HG03575 (cell line): ENCODE data around the gene SPNS2.

Experiments
- ATAC-seq: cut with Tn5 transposase; IDR thresholded peaks from one replicate; pipeline ENCODE4 v1.9.1; 2021; ENCODE audit not compliant: unreplicated experiment, insufficient number of reproducible peaks, low FRiP score; ENCODE audit errors: extremely low read depth

The SPNS2 gene

DNA sequence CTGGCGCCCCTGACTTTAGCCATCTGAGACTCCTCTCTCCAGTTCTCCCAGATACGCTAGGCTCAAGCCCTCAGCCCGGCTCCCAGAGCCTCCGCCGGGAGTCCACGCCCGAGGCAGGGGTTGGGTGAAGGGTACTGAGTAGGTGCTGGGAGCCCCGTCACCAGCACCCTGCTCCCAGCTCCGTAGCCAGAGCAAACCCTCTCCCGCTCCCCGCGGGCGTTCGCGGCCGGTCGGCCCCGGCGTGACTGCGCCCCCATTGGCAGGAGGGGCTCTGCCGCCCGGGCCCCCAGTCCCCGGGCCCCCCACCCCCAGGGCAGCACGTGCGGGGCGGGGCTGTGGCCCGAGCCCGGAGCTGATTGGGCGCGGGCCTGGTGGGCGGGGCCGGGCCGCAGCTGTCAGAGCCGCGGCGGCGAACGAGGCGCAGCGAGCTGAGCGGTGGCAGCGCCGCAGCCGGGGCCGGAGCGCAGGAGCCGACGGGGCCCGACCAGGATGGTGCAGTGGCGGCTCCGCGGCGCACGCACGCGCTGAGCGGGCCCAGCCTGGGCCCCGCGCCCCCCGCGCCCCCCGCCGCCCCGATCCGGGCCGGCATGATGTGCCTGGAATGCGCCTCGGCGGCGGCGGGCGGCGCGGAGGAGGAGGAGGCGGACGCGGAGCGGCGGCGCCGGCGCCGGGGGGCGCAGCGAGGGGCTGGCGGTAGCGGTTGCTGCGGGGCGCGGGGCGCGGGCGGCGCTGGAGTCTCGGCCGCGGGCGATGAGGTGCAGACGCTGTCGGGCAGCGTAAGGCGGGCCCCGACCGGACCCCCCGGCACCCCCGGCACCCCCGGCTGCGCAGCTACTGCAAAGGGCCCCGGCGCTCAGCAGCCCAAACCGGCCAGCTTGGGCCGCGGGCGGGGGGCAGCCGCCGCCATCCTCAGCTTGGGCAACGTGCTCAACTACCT, at the start of gene SPNS2:
SPNS2 (plus strand) TSS at position 421 of the 937 bp plus-strand sequence; CDS start at position 588, 167 bp downstream.
- no peak for ATAC-seq

DNA sequence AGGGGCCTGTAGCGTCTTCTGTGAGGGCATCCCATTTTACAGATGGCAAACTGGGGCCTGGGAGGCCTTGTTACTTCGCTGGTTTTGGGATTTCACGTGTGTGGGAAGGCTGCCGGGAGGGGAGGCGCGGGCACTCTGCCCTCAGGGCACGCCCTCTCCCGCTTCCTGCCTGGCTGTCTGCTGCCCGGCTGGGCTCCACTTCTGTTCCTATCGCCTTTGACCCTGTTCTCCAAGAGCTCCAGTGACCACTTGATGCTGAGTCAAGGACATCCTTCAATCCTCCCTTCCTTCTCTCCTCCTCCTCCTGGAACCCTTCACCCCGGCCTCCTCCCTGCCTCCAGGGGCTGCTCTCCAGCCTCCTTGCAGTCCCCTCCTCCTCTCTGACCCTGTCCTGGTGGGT, 48.9 kb upstream of the SPNS2 start:
- ATAC-seq = no peak

DNA sequence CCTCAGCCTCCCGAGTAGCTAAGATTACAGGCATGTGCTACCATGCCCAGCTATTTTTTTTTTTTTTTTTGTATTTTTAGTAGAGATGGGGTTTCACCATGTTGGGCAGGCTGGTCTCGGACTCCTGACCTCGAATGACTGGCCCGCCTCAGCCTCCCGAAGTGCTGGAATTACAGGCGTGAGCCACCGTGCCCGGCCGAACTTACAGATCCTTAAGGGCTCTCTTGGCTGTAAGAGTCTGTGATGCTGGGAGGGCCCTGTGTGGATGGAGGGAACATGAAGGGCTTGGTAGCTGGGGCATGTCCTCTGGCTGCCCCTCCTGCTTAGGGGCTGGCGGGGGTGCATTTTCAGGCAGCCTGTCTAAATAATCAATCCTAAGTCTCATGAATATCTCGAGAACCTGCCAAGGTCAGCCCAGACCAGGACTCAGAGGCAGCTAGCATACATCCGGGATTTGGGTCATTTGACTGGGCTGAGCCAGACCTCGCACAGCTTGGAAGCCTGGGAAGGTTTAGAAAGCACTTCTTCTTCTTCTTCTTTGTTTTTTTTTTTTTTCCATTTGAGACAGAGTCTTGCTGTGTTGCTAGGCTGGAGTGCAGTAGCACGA, 47.9 kb upstream of the SPNS2 start:
- ATAC-seq = no peak

DNA sequence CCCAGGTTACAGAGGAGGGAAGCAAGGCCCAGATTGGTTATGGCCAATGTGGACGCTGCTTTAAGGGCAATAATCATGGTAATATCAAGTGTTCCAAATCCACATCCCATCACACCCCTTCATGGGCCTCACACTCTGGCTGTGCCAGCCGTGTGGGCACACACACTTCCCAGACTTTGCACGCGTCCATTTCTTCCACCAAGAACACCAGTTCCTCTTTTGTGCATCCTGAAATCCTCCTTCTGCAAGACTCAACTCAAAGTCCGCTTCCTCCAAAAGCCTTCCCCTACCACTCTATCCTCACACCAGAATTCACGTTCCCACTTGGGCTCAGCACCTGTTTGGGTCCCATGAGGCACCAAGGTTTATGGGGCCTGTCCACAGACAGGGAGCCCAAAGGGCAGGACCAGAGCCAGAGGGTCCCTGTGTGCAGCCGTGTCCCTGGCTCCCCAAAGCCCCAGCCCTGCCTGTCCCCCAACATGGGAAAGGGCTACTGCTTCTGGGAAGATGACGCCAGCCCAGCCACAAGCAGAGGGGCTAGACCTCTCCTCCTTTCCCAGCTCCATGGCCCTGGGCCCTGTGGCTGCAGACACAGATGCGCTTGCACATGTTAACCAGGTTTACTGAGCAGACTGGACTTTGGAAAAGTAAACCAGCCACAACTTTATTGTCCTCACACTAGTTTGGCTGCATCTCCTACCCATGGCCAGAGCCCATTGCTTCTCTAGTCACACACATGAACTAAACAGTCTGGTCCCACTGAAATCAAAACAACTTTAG, 44.7 kb upstream of the SPNS2 start:
- ATAC-seq = no peak

- no peak for ATAC-seq
Measured at GRCh38 chr17:4460661-4461060, 38.0 kb upstream of the SPNS2 start.

- no peak for ATAC-seq
Measured at GRCh38 chr17:4463818-4464476, 34.7 kb upstream of the SPNS2 start.

DNA sequence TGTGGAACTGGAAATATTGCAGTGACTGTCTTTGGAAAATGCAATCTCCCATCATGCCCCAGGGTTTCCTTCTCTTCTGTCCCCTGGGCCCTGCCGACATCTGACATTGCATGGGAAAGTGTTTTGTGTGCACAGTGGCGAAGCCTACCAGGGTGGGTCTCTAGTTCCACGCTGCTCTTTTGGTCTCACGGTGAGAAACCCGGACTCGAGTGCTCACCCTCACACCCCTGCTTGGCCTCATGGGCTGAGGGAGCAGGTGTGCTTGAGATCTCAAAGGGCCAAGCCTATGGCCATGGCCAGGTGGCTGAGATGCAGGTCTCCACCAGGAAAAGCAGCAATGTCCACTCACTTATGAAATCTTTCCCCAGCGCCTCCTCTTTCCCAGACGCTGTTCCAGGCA, 32.9 kb upstream of the SPNS2 start:
- no peak for ATAC-seq

DNA sequence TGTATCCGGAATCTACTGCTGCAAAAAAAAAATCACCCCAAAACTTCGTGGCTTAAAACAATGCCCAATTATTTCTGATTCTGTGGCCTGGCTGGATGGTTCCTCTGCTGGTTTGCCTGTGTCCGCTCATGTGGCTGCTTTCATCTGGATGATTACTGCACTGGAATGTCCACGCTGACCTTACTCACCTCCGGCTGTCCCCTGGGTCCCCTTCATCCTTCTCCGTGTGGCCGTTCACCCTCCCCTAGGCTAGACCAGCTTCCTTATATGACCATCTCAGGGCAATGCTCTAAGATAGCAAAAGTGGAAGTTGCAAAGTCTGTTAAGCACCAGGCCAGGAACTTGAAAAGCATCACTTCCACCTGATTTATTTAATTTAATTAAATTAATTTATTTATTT, 31.4 kb upstream of the SPNS2 start:
- ATAC-seq = no peak

DNA sequence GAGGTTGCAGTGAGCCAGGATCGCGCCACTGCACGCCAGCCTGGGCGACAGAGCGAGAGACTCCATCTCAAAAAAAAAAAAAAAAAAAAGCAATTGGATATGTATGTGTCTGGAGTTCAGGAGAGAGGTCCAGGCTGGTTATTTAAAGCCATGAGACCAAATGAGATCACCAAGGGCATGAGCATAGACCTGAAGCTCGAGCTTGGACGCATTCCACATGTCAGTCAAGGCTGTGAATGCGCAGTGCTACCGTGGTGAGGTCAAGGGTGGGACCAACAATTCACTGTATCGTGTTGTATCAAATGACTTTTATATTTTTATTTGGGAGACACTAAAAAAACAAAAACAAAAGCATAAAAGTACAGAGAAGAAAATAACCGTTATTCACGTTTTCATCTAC, 29.1 kb upstream of the SPNS2 start:
- no peak for ATAC-seq

DNA sequence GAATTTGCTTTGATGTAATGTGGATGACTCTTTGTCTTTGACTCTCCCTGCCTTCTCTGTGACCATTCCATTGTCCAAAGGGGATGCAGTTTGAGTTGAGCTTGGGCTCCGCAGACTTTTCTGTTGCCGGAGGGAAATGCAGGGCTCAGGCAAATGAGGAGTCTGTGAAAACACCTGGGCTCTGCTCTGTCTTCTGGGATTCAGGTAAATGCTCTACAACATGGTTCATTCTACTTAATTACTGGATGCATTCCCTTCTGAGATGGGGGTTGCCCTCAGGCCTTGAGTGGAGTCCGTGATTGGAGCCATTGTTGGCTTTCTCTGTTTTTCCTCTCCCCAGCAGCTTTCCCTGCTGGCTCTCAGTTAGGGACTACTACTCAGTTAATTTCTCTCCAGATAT, 26.4 kb upstream of the SPNS2 start:
- no peak for ATAC-seq

GRCh38 chr17:4474093-4474492, 24.6 kb upstream of the SPNS2 start:
- no peak for ATAC-seq

GRCh38 chr17:4475001-4475400, 23.7 kb upstream of the SPNS2 start:
- no peak for ATAC-seq

- ATAC-seq = no peak
Measured at GRCh38 chr17:4475463-4475862, 23.2 kb upstream of the SPNS2 start.

DNA sequence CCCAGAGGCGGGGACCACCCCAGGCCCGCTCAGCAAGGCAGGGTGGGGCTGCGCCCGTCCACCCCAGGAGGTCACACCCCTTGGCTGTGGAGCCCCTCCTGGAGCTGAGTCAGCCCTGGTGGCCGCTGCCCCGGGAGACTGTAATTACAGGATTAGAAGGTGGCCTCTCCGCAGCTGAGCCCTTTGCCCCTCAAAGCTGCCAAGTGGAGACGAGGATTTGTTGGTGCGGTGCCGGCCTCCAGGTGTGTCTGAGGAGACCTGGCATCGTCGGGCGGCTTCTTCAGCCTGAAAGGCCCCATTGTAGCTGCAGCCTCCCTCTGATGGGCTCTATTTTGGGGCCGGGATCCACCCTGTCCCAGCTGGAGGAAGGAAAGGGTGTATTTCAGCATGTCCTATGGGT, 22.7 kb upstream of the SPNS2 start:
- no peak for ATAC-seq

GRCh38 chr17:4476511-4477070, 22.1 kb upstream of the SPNS2 start:
- ATAC-seq = no peak

GRCh38 chr17:4477255-4477791, 21.4 kb upstream of the SPNS2 start:
- ATAC-seq = no peak

- no peak for ATAC-seq
Measured at GRCh38 chr17:4478318-4478830, 20.3 kb upstream of the SPNS2 start.

DNA sequence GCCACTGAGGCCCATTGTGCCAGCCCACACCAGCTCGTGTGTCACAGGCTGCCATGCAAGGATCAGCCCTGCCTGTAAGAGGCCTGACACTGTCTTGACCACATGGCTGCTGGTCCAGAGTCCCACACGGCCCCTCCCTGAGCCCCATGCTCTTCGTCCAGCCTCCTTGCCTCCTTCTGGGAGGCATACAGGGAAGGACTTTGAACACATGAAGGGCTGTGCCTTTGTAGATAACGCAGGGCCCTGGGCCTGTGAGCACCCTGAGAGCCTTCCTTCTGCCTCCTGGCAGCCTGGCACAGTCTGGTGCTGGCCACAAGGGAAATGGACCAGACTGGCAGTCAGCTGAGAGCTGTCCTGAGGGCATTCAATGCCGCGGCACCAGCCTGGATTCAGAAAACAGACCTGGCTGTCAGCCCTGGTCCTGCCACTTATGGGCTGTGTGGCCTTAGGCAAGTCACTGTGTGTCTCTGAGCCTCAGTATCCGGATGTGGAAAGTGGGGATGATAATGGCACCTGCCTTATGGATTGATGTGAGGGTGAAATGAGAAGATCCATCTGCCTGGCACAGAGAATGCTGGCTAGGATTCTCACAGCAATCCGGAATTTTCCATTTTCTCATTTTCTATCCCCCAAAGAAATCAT, 19.2 kb upstream of the SPNS2 start:
- no peak for ATAC-seq
